Endodermal cell (in vitro differentiated cells): ENCODE measurements around the gene COQ8B. TPM values are rescaled to one million over a fixed set of nuclear protein-coding genes. Genes with fewer than 3 reads are reported as not detected.

Experiments
- DNase-seq: peaks from one replicate; pipeline ENCODE4 v3.0.0-alpha.2; 2017
- H3K27ac ChIP-seq: 2 replicates; pipeline ENCODE4 v1.5.1; 2013; ENCODE audit warnings: mild to moderate bottlenecking, low read depth, low read length, moderate library complexity
- H3K27me3 ChIP-seq: 2 replicates; pipeline ENCODE4 v1.6.1; 2013; ENCODE audit warnings: mild to moderate bottlenecking, low read length, moderate library complexity; ENCODE audit not compliant: insufficient read depth, control insufficient read depth, poor library complexity, severe bottlenecking
- H3K36me3 ChIP-seq: 2 replicates; pipeline ENCODE4 v1.7.0; 2013; ENCODE audit warnings: mild to moderate bottlenecking, low read length, moderate library complexity; ENCODE audit not compliant: control insufficient read depth, insufficient read depth
- H3K4me1 ChIP-seq: one replicate; pipeline ENCODE4 v1.7.0; 2013; ENCODE audit warnings: low read length; ENCODE audit not compliant: control insufficient read depth, insufficient read depth
- H3K4me3 ChIP-seq: 2 replicates; pipeline ENCODE4 v1.5.1; 2013; ENCODE audit warnings: mild to moderate bottlenecking, low read length, moderate library complexity
- H3K9ac ChIP-seq: 2 replicates; pipeline ENCODE4 v1.6.1; 2013; ENCODE audit warnings: mild to moderate bottlenecking, low read length, moderate library complexity; ENCODE audit not compliant: poor library complexity, severe bottlenecking; ENCODE audit errors: extremely low read depth
- H3K9me3 ChIP-seq: 2 replicates; pipeline ENCODE4 v1.6.1; 2013; ENCODE audit warnings: mild to moderate bottlenecking, low read length, moderate library complexity; ENCODE audit not compliant: control insufficient read depth
- H3K27ac Mint-ChIP-seq: 2 replicates; pipeline ENCODE4 v1.8.0; 2020; ENCODE audit warnings: mixed read lengths
- H3K27me3 Mint-ChIP-seq: 2 replicates; pipeline ENCODE4 v1.8.0; 2021; ENCODE audit warnings: mild to moderate bottlenecking, mixed read lengths; ENCODE audit not compliant: insufficient read depth
- H3K36me3 Mint-ChIP-seq: 2 replicates; pipeline ENCODE4 v1.8.0; 2020; ENCODE audit warnings: low read depth, mixed read lengths
- H3K4me1 Mint-ChIP-seq: 2 replicates; pipeline ENCODE4 v1.8.0; 2020; ENCODE audit warnings: mixed read lengths
- H3K4me3 Mint-ChIP-seq: 2 replicates; pipeline ENCODE4 v1.8.0; 2020; ENCODE audit warnings: mild to moderate bottlenecking, moderate library complexity, mixed read lengths
- H3K9me3 Mint-ChIP-seq: 2 replicates; pipeline ENCODE4 v1.8.0; 2020; ENCODE audit warnings: mild to moderate bottlenecking, mixed read lengths
- CTCF ChIP-seq: fragments of 200-600 bp; sonication (generic); conservative IDR thresholded peaks from 2 replicates; pipeline ENCODE4 v1.5.0; 2021; ENCODE audit warnings: antibody characterized with exemption, mild to moderate bottlenecking
- WGBS, 2 experiments: methylation state at CpG; one replicate each; pipeline versions ENCODE4 v1.1.5 to v1.1.7; 2013; ENCODE audit warnings: missing lambda C conversion rate in 2 of 2, mixed read lengths in 1 of 2; ENCODE audit not compliant: insufficient coverage in 1 of 2, insufficient read length in 1 of 2; 5-methylcytosine and 5-hydroxymethylcytosine counted together
- total RNA-seq, 2 donors: library from RNA; stranded (reverse); fragmentation: NEBNext Ultra II Directional in 1 of 2; extraction: Animal tissue kit (Norgen Biotek cat#: 25700) in 1 of 2; gene quantifications; 2 replicates in 1 of 2; 3 replicates in 1 of 2; pipeline ENCODE4 v1.2.1, GENCODE V29; 2021

COQ8B gene
- total RNA-seq, 2 donors from 2014 or later, result 45.6 to 49.8 TPM

- Histone ChIP-seq H3K9me3 (no peaks in the 10 kb centered on the region), H3K4me3 (no peak overlapping the region), H3K27ac (no peak overlapping the region), H3K9ac (no peak overlapping the region), H3K27me3 (no peaks in the 10 kb centered on the region), H3K4me1 (no peaks in the 10 kb centered on the region), H3K36me3 (peaks cover 53% of the 10 kb centered on the region)
- TF ChIP-seq CTCF, result no peak
- Mint-ChIP-seq H3K27me3 (no peaks in the 10 kb centered on the region), H3K4me3 (no peak overlapping the region), H3K36me3 (peaks cover 67% of the 10 kb centered on the region), H3K9me3 (no peaks in the 10 kb centered on the region), H3K27ac (no peak overlapping the region), H3K4me1 (peaks cover 1% of the 10 kb centered on the region)
- no peak for DNase-seq
- 92 to 97% methylated on average over 9 of the region's 9 CpGs for WGBS, 2 experiments
Measured at GRCh38 chr19:40705362-40705651, 11.4 kb downstream of the COQ8B start.

GRCh38 chr19:40704491-40705361, 12.0 kb downstream of the COQ8B start:
- Histone ChIP-seq H3K9ac (no peak overlapping the region), H3K27me3 (no peaks in the 10 kb centered on the region), H3K36me3 (peaks cover 52% of the 10 kb centered on the region), H3K4me1 (no peaks in the 10 kb centered on the region), H3K4me3 (no peak overlapping the region), H3K9me3 (no peaks in the 10 kb centered on the region), H3K27ac (no peak overlapping the region)
- Mint-ChIP-seq H3K4me3 (no peak overlapping the region), H3K9me3 (no peaks in the 10 kb centered on the region), H3K4me1 (peaks cover 1% of the 10 kb centered on the region), H3K36me3 (peaks cover 67% of the 10 kb centered on the region), H3K27ac (no peak overlapping the region), H3K27me3 (no peaks in the 10 kb centered on the region)
- TF ChIP-seq CTCF, result no peak
- no peak for DNase-seq
- 89 to 92% methylated on average over 7 to 18 of the region's 18 CpGs for WGBS, 2 experiments

- Mint-ChIP-seq H3K4me3 (no peak overlapping the region), H3K4me1 (peaks cover 1% of the 10 kb centered on the region), H3K27me3 (no peaks in the 10 kb centered on the region), H3K9me3 (no peaks in the 10 kb centered on the region), H3K36me3 (peaks cover 69% of the 10 kb centered on the region), H3K27ac (peak overlapping the region; percentile 28)
- WGBS, 2 experiments, result 91 to 94% methylated on average over 15 to 24 of the region's 24 CpGs
- no peak overlapping the region for H3K4me3 ChIP-seq
- no peak for DNase-seq
- H3K9me3 ChIP-seq, result no peaks in the 10 kb centered on the region
- no peak overlapping the region for H3K27ac ChIP-seq
- peaks cover 43% of the 10 kb centered on the region for H3K36me3 ChIP-seq
- H3K27me3 ChIP-seq, result no peaks in the 10 kb centered on the region
- H3K4me1 ChIP-seq, result no peaks in the 10 kb centered on the region
- no peak overlapping the region for H3K9ac ChIP-seq
- TF ChIP-seq CTCF, result no peak
Measured at GRCh38 chr19:40703029-40703755, 13.5 kb downstream of the COQ8B start.
